ENCODE data around the gene UNC79.

DNA sequence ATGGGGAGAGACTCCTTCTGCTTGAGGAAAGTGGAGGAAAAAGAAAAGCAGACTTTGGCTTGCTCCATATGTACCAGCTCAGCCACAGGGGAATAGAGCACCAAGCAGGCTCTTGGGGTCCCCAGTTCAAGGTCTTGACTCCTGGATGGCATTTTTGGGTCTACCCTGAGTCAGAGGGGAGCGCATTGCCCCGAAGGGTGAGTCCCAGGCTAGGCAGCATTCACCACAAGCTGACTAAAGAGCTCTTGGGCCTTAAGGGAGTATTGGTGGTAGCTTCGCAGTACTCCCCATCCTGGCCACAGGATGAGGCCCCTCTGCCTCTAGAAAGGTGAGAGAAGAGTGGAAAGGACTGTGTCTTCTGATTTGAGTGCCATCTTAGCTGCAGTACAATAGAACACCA lies 19.8 kb upstream of the UNC79 start:
- no peak for TF ChIP-seq EZH2 (optimal IDR thresholded peaks at IDR 0.05; ENCODE audit: low read depth, low read length)
- TF ChIP-seq, protein P1, sequence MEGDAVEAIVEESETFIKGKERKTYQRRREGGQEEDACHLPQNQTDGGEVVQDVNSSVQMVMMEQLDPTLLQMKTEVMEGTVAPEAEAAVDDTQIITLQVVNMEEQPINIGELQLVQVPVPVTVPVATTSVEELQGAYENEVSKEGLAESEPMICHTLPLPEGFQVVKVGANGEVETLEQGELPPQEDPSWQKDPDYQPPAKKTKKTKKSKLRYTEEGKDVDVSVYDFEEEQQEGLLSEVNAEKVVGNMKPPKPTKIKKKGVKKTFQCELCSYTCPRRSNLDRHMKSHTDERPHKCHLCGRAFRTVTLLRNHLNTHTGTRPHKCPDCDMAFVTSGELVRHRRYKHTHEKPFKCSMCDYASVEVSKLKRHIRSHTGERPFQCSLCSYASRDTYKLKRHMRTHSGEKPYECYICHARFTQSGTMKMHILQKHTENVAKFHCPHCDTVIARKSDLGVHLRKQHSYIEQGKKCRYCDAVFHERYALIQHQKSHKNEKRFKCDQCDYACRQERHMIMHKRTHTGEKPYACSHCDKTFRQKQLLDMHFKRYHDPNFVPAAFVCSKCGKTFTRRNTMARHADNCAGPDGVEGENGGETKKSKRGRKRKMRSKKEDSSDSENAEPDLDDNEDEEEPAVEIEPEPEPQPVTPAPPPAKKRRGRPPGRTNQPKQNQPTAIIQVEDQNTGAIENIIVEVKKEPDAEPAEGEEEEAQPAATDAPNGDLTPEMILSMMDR (IDR thresholded peaks at IDR 0.05; ENCODE audit: low read length) = no peak
- TF ChIP-seq EZH2phosphoT487 (IDR thresholded peaks at IDR 0.05; ENCODE audit: low read length) = no peak
